Measurements from ENCODE around the gene MAFB. TPM values are rescaled to one million over a fixed set of nuclear protein-coding genes. Genes with fewer than 3 reads are reported as not detected.

MAFB gene
- total and polyA plus RNA-seq, 4 donors = 9.7 to 12.9 (median 11.4) TPM

- no peak overlapping the region for H3K27ac ChIP-seq (ENCODE audit: low read depth in 1 of 2, low read length in 2 of 2)
- TF ChIP-seq ZBTB33 (IDR thresholded peaks at IDR 0.05) (no peak), EGR1 (IDR thresholded peaks at IDR 0.05; ENCODE audit: low read depth in 2 of 2) (no peak), TAF1 (conservative IDR thresholded peaks at IDR 0.05) (no peak), SP1 (IDR thresholded peaks at IDR 0.05) (no peak)
- no peak overlapping the region for H3K9ac ChIP-seq (ENCODE audit: low read depth in 1 of 2, low read length in 2 of 2)
- no peaks in the 10 kb centered on the region for H3K27me3 ChIP-seq (ENCODE audit: control insufficient read depth in 4 of 4, insufficient read depth in 4 of 4, low read length in 3 of 4)
- no peaks in the 10 kb centered on the region for H3K9me3 ChIP-seq (ENCODE audit: control insufficient read depth in 4 of 4, low read length in 3 of 4)
- H3K36me3 ChIP-seq (ENCODE audit: control insufficient read depth in 4 of 4, insufficient read depth in 3 of 4, low read depth in 1 of 4, low read length in 3 of 4) = no peaks in the 10 kb centered on the region
- DNase-seq (ENCODE audit: low spot score) = no peak
- H3K4me1 ChIP-seq (ENCODE audit: control insufficient read depth in 4 of 4, insufficient read depth in 4 of 4, low read length in 3 of 4) = peaks cover 3 to 46% (median 31%) of the 10 kb centered on the region in 4 donors
- 88% methylated on average over 4 of the region's 4 CpGs for WGBS
- H3K4me3 ChIP-seq (ENCODE audit: low read depth in 1 of 3, low read length in 3 of 3) = no peak overlapping the region
These were observed 31.5 kb downstream of the MAFB start for GRCh38 chr20:40657526-40657925.

GRCh38 chr20:40655451-40655850 lies 33.6 kb downstream of the MAFB start:
- DNase-seq (ENCODE audit: low spot score) = no peak
- Histone ChIP-seq H3K36me3 (ENCODE audit: control insufficient read depth in 4 of 4, insufficient read depth in 3 of 4, low read depth in 1 of 4, low read length in 3 of 4) (no peaks in the 10 kb centered on the region), H3K4me3 (ENCODE audit: low read depth in 1 of 3, low read length in 3 of 3) (no peak overlapping the region), H3K4me1 (ENCODE audit: control insufficient read depth in 4 of 4, insufficient read depth in 4 of 4, low read length in 3 of 4) (peaks cover 3 to 41% (median 26%) of the 10 kb centered on the region in 4 donors), H3K9ac (ENCODE audit: low read depth in 1 of 2, low read length in 2 of 2) (no peak overlapping the region), H3K9me3 (ENCODE audit: control insufficient read depth in 4 of 4, low read length in 3 of 4) (no peaks in the 10 kb centered on the region), H3K27me3 (ENCODE audit: control insufficient read depth in 4 of 4, insufficient read depth in 4 of 4, low read length in 3 of 4) (no peaks in the 10 kb centered on the region), H3K27ac (ENCODE audit: low read depth in 1 of 2, low read length in 2 of 2) (peak overlapping the region in 1 of 2 donors; percentile 39)
- no peak for TF ChIP-seq SP1 (IDR thresholded peaks at IDR 0.05)
- no peak for TF ChIP-seq EGR1 (IDR thresholded peaks at IDR 0.05; ENCODE audit: low read depth in 2 of 2)
- no peak for TF ChIP-seq CTCF (IDR thresholded peaks at IDR 0.05; ENCODE audit: low read depth, low read length, missing input control)
- no peak for TF ChIP-seq FOXA2 (IDR thresholded peaks at IDR 0.05)
- no peak for TF ChIP-seq ZBTB33 (IDR thresholded peaks at IDR 0.05)
- no peak for TF ChIP-seq RAD21 (IDR thresholded peaks at IDR 0.05)
- no peak for TF ChIP-seq NR2F2 (IDR thresholded peaks at IDR 0.05)
- no peak for TF ChIP-seq HNF4A (conservative IDR thresholded peaks at IDR 0.05)
- no peak for TF ChIP-seq HNF4G (IDR thresholded peaks at IDR 0.05)
- no peak for TF ChIP-seq TAF1 (conservative IDR thresholded peaks at IDR 0.05)
- no peak for TF ChIP-seq RXRA (IDR thresholded peaks at IDR 0.05)
- no peak for TF ChIP-seq REST (IDR thresholded peaks at IDR 0.05)
- no peak for TF ChIP-seq MAX (IDR thresholded peaks at IDR 0.05)
- TF ChIP-seq ATF3 (IDR thresholded peaks at IDR 0.05) = no peak
- TF ChIP-seq FOXA1 (IDR thresholded peaks at IDR 0.05) = no peak
- TF ChIP-seq JUND (IDR thresholded peaks at IDR 0.05) = no peak
- TF ChIP-seq YY1 (IDR thresholded peaks at IDR 0.05) = no peak
- TF ChIP-seq GABPA (IDR thresholded peaks at IDR 0.05 in 1 of 2, conservative IDR thresholded peaks at IDR 0.05 in 1 of 2) = no peak
- 94% methylated on average over 6 of the region's 6 CpGs for WGBS

Measured in liver (tissue), 9 donors.